ENCODE measurements around the gene FAM222B. TPM values are rescaled to one million over a fixed set of nuclear protein-coding genes. Genes with fewer than 3 reads are reported as not detected.
A peak's percentile ranks its signal among the peaks of the same experiment; 100 is the strongest.

The FAM222B gene
- total and polyA plus RNA-seq, 2 of the 4 experiments (the other 2 are of a cell fraction), result 2.5 to 10.8 TPM

- Histone ChIP-seq H3K56ac (ENCODE audit: extremely low read depth, insufficient read depth, low read length) (no peak overlapping the region), H2BK15ac (ENCODE audit: low read depth, low read length) (no peak overlapping the region), H2AFZ (replicated peaks; ENCODE audit: low read length, poor library complexity) (no peak overlapping the region), H3K27ac (ENCODE audit: insufficient read depth, low read length) (no peak overlapping the region), H3K18ac (ENCODE audit: low read depth, low read length) (no peak overlapping the region), H2BK20ac (ENCODE audit: low read depth, low read length) (no peak overlapping the region), H3K4me2 (ENCODE audit: low read depth, low read length) (no peak overlapping the region), H3K9me1 (ENCODE audit: insufficient read depth, low read length) (peaks cover 8% of the 10 kb centered on the region), H3K14ac (replicated peaks; ENCODE audit: low read depth, low read length) (no peak overlapping the region), H2AK5ac (ENCODE audit: low read depth, low read length) (0 out of 2 replicates have a peak overlapping the region, but pooled peaks have one; percentile 4), H3K27me3 (ENCODE audit: control insufficient read depth, insufficient read depth, low read length) (no peaks in the 10 kb centered on the region), H3K79me1 (ENCODE audit: low read depth in 1 of 2, low read length in 2 of 2) (peaks cover 0 to 33% of the 10 kb centered on the region in 2 experiments; a peak in 3 of 4 replicates), H4K5ac (ENCODE audit: low read depth, low read length) (no peak overlapping the region), H3K9ac (ENCODE audit: low read depth, low read length) (no peak overlapping the region), H3K4me1 (ENCODE audit: control insufficient read depth, insufficient read depth, low read length) (no peaks in the 10 kb centered on the region), H4K8ac (ENCODE audit: low read depth in 2 of 2, low read length in 2 of 2) (peak overlapping the region in 1 of 2 experiments; percentile 30; a peak in 1 of 4 replicates), H2AK9ac (replicated peaks; ENCODE audit: low read depth, low read length, poor library complexity) (no peak overlapping the region), H3K4me3 (ENCODE audit: insufficient read depth, low read depth, low read length) (no peak overlapping the region), H4K91ac (ENCODE audit: insufficient read depth, low read depth, low read length) (no peak overlapping the region), H3K9me3 (ENCODE audit: control insufficient read depth, insufficient read depth, low read length) (no peaks in the 10 kb centered on the region), H3K36me3 (ENCODE audit: control insufficient read depth, insufficient read depth, low read length) (no peaks in the 10 kb centered on the region), H4K20me1 (ENCODE audit: insufficient read depth, low read length) (peaks cover 3% of the 10 kb centered on the region), H2BK5ac (ENCODE audit: low read depth, low read length, poor library complexity, severe bottlenecking) (no peak overlapping the region), H3K4ac (ENCODE audit: low read depth, low read length) (no peak overlapping the region), H3K23ac (ENCODE audit: low read depth, low read length) (no peak overlapping the region), H2BK120ac (ENCODE audit: low read depth, low read length) (no peak overlapping the region)
- in situ Hi-C loops (cut with MboI; ENCODE audit: low sequenced_read_pairs), result no loop called here
- DNase-seq (no peak), ATAC-seq (ENCODE audit: low read depth) (no peak)
- TF ChIP-seq CTCF (conservative IDR thresholded peaks at IDR 0.05; ENCODE audit: low read depth, low read length) (no peak), SMC3 (IDR thresholded peaks at IDR 0.05; ENCODE audit: low read depth, low read length) (no peak), MAZ (IDR thresholded peaks at IDR 0.05; ENCODE audit: borderline replicate concordance, low read depth, low read length) (no peak), CHD1 (IDR thresholded peaks at IDR 0.05; ENCODE audit: low read depth, low read length) (no peak), FOS (IDR thresholded peaks at IDR 0.05; ENCODE audit: low read depth, low read length) (no peak), NFE2L2 (IDR thresholded peaks at IDR 0.05; ENCODE audit: low read depth, low read length) (no peak), POLR2A (IDR thresholded peaks at IDR 0.05; ENCODE audit: low read depth, low read length) (no peak), MAFK (IDR thresholded peaks at IDR 0.05; ENCODE audit: low read depth, low read length) (no peak), RCOR1 (IDR thresholded peaks at IDR 0.05; ENCODE audit: insufficient replicate concordance, low read length) (no peak), USF2 (IDR thresholded peaks at IDR 0.05; ENCODE audit: low read depth, low read length) (no peak)
- WGBS, 2 experiments (ENCODE audit: extremely low coverage in 2 of 2, insufficient read length in 1 of 2), result 89% methylated on average over 6 of the region's 6 CpGs; no CpG with 5 or more reads in 1 of the 2 experiments
- BruUV-seq (replicated peaks), result no TSS peak
- CTCF ChIA-PET, result interaction anchor here (1.2 kb wide), 1 partner anchor 80 kb away, joined by 3 read pairs; no protein-coding TSS in a partner anchor
- dilution Hi-C loops (cut with HindIII; ENCODE audit: low sequenced_read_pairs, unreplicated experiment), result no loop called here
- intact Hi-C loops (cut with micrococcal nuclease), result no loop called here
- POLR2A ChIA-PET (ENCODE audit: unreplicated experiment), result no interaction called here
Measured at GRCh38 chr17:28843816-28844148, 1.2 kb upstream of the FAM222B start.

Data from IMR-90 (cell line).